BLaER1 (cell line): ENCODE measurements around the gene SLC8A1.

ENCODE experiments used
- H3K27ac ChIP-seq: shearing (Covaris generic); formaldehyde crosslinking; 2 replicates; pipeline ENCODE4 v1.8.1; 2022
- H3K27me3 ChIP-seq: shearing (Covaris generic); formaldehyde crosslinking; 2 replicates; pipeline ENCODE4 v1.8.1; 2022
- H3K36me3 ChIP-seq: shearing (Covaris generic); formaldehyde crosslinking; 2 replicates; pipeline ENCODE4 v1.8.1; 2022
- H3K4me1 ChIP-seq: shearing (Covaris generic); formaldehyde crosslinking; 2 replicates; pipeline ENCODE4 v1.8.1; 2022
- H3K4me2 ChIP-seq: shearing (Covaris generic); formaldehyde crosslinking; 2 replicates; pipeline ENCODE4 v1.8.1; 2022
- H3K4me3 ChIP-seq: shearing (Covaris generic); formaldehyde crosslinking; 2 replicates; pipeline ENCODE4 v1.8.1; 2022
- H3K9ac ChIP-seq: shearing (Covaris generic); formaldehyde crosslinking; 2 replicates; pipeline ENCODE4 v1.8.1; 2022
- H3K9me3 ChIP-seq: shearing (Covaris generic); formaldehyde crosslinking; 2 replicates; pipeline ENCODE4 v1.8.1; 2022
- H4K20me1 ChIP-seq: shearing (Covaris generic); formaldehyde crosslinking; 2 replicates; pipeline ENCODE4 v1.8.1; 2022
- Cebpa-rat ChIP-seq: shearing (Covaris generic); IDR thresholded peaks from 2 replicates; pipeline ENCODE4 v1.8.1; 2022

The SLC8A1 gene

DNA sequence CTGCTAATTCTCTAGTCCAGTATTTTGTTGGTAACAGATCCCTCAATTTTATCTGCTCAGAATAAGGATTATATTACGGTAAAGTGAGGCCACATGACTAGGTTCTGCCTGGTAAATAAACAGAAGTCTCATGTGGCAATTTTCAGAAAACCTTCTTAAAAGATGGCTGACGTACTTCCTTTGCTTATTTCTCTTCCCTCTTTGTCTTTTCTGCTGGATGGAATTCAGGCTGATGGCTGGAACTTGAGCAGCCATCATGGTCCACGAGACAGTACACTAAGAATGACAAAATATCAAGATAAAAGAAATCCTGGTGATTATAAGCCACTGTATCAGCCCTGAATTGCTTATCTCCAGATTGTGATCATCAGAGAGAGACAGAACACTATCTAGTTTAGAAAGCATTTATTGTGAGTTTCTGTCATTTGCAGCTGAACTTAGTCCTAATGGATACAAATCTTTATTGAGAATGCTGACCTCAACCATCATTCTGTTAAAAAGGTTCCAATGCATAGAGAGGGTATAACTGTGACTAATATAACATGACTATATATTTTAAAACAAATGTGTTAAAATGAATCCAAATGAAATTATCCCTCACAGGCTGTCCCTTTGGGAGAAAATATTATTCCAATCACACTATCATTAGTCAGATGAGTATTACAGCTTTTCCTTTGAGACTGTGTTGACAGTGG, 31.8 kb upstream of the SLC8A1 start:
- no peaks in the 10 kb centered on the region for H4K20me1 ChIP-seq
- H3K9ac ChIP-seq: no peak overlapping the region
- H3K4me3 ChIP-seq: no peak overlapping the region
- H3K36me3 ChIP-seq: no peaks in the 10 kb centered on the region
- no peaks in the 10 kb centered on the region for H3K27me3 ChIP-seq
- H3K27ac ChIP-seq: no peak overlapping the region
- H3K9me3 ChIP-seq: no peaks in the 10 kb centered on the region
- no peak for TF ChIP-seq Cebpa-rat
- H3K4me2 ChIP-seq: no peak overlapping the region
- H3K4me1 ChIP-seq: peaks cover 19% of the 10 kb centered on the region

DNA sequence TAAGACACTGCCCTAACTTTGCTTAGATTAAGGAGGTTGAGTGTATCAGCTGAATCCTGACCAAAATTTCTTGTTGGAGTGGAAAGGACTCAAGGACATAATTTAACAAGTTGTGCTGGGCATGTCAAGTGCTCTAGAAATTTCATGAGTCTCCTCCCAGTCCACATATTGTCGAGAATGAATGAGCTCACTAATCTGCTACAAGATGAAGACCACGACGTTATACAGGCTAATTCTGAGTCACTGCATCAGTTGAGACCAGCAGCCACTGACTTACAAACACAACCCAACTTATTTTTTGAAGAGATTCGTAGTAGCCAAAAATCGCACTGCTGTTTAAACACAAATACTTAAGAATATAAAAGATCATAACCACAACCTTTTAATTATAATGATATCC, 28.7 kb upstream of the SLC8A1 start:
- no peak overlapping the region for H3K4me2 ChIP-seq
- TF ChIP-seq Cebpa-rat: no peak

DNA sequence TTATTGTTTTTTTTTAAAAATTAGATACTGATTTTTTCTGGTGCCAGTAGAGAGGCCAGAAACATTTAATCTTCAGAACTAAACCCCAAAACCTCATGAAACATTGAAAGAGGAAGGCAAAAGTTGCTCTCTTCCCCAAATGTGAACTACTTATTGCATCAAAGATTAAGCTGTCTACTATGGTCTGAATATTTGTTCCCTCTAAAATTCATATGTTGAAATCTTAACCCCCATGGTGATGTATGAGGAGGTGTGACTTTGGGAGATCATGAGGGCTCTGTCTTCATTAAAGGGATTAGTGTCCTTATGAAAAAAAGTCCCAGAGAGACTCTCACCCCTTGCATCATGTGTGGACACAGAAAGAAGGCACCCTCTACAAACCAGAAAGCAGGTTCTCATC, 28.2 kb upstream of the SLC8A1 start:
- Histone ChIP-seq H3K36me3 (no peaks in the 10 kb centered on the region), H3K4me2 (no peak overlapping the region), H3K27ac (no peak overlapping the region), H3K9me3 (no peaks in the 10 kb centered on the region), H3K27me3 (no peaks in the 10 kb centered on the region), H3K4me3 (no peak overlapping the region), H3K9ac (no peak overlapping the region), H3K4me1 (no peaks in the 10 kb centered on the region), H4K20me1 (no peaks in the 10 kb centered on the region)
- no peak for TF ChIP-seq Cebpa-rat

More for the DNA sequence above, 28.7 kb upstream of the SLC8A1 start:
- Histone ChIP-seq H3K4me3 (no peak overlapping the region), H3K27ac (no peak overlapping the region), H3K9ac (no peak overlapping the region), H4K20me1 (no peaks in the 10 kb centered on the region), H3K9me3 (no peaks in the 10 kb centered on the region), H3K4me1 (no peaks in the 10 kb centered on the region), H3K27me3 (no peaks in the 10 kb centered on the region), H3K36me3 (no peaks in the 10 kb centered on the region)

DNA sequence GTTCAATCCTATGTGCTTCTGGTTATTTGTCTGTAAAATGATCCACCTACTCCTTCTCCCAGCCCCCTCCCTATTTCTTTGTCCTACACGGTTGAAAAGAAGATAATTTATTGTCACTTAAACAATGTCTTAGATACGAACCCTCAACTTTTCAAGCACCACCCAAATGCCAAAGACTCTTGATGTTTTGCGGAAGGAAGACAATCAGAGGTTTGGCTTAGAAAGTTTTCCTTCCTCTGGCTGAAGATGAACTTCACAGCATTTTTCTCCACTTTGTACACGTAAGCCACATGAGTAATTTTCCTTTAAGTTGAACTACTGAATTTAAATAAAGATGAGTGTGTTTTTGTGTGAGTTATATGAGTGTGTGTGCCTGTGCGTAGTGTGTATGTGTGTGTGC, 25.5 kb upstream of the SLC8A1 start:
- H3K27ac ChIP-seq: no peak overlapping the region
- H4K20me1 ChIP-seq: no peaks in the 10 kb centered on the region
- TF ChIP-seq Cebpa-rat: no peak
- H3K4me3 ChIP-seq: no peak overlapping the region
- H3K27me3 ChIP-seq: no peaks in the 10 kb centered on the region
- no peaks in the 10 kb centered on the region for H3K4me1 ChIP-seq
- H3K9ac ChIP-seq: no peak overlapping the region
- no peak overlapping the region for H3K4me2 ChIP-seq
- H3K9me3 ChIP-seq: no peaks in the 10 kb centered on the region
- no peaks in the 10 kb centered on the region for H3K36me3 ChIP-seq

DNA sequence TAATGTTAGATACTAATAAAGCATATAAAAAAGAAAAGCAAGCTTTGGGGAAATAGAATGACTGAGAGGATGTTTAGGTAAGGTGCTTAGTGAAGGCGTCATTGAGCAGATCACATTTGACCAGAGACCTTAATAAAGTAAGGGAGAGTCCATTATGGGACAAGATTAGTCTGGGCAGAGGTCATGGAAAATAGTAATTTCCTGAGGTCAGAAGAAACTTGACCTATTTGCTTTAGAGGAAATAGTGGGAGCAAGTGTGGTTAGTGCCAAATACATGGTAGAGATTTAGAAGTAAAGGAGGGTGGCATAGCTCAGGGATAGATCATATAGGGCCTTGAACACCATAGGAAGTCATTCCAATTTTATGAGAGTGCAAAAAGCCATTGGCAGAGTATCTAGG, 24.5 kb upstream of the SLC8A1 start:
- Histone ChIP-seq H3K4me2 (no peak overlapping the region), H3K36me3 (no peaks in the 10 kb centered on the region), H3K4me1 (no peaks in the 10 kb centered on the region), H3K9ac (no peak overlapping the region), H3K27me3 (no peaks in the 10 kb centered on the region), H4K20me1 (no peaks in the 10 kb centered on the region), H3K27ac (no peak overlapping the region), H3K4me3 (no peak overlapping the region), H3K9me3 (no peaks in the 10 kb centered on the region)
- TF ChIP-seq Cebpa-rat: no peak

DNA sequence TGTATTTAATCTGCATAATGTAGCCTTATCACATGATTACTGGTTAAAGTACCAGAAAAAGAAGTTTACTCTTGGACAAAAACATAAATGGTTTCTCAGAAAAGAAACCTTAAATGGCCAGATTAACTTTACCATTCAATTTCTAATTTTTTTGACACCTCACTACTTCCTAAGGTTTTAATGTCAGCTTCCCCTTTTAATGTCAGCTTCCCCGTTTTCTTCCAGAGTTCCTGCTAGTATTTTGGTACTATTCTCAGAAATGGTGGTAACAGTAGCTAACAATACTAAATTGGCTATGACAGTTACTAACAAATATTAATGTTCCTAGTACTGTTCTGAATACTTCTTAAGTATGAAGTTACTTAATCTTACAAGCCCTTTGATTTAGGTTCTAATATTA, 22.4 kb upstream of the SLC8A1 start:
- Histone ChIP-seq H3K27me3 (no peaks in the 10 kb centered on the region), H3K4me2 (no peak overlapping the region), H3K4me1 (no peaks in the 10 kb centered on the region), H3K4me3 (no peak overlapping the region), H3K27ac (no peak overlapping the region), H3K9me3 (no peaks in the 10 kb centered on the region), H4K20me1 (no peaks in the 10 kb centered on the region), H3K9ac (no peak overlapping the region), H3K36me3 (no peaks in the 10 kb centered on the region)
- TF ChIP-seq Cebpa-rat: no peak

DNA sequence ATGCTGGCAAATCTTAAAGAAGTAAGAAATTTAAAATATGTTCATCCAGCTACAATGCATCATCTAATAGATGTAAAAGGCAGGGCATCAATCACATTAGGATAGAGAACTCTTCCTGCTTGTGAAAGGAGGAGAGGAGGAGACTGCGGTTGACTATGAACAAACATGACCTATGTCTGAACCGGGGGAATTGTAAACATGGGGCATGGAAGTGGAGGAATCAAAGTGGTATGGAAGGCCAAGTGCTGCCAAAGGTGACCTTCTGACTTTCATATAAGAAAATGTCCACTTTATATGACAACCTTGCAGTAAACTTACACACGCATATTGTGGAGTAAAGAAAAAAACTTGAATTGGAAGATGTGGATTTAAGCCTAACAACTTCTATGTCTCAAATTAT, 20.0 kb upstream of the SLC8A1 start:
- H3K4me2 ChIP-seq: no peak overlapping the region
- TF ChIP-seq Cebpa-rat: no peak

DNA sequence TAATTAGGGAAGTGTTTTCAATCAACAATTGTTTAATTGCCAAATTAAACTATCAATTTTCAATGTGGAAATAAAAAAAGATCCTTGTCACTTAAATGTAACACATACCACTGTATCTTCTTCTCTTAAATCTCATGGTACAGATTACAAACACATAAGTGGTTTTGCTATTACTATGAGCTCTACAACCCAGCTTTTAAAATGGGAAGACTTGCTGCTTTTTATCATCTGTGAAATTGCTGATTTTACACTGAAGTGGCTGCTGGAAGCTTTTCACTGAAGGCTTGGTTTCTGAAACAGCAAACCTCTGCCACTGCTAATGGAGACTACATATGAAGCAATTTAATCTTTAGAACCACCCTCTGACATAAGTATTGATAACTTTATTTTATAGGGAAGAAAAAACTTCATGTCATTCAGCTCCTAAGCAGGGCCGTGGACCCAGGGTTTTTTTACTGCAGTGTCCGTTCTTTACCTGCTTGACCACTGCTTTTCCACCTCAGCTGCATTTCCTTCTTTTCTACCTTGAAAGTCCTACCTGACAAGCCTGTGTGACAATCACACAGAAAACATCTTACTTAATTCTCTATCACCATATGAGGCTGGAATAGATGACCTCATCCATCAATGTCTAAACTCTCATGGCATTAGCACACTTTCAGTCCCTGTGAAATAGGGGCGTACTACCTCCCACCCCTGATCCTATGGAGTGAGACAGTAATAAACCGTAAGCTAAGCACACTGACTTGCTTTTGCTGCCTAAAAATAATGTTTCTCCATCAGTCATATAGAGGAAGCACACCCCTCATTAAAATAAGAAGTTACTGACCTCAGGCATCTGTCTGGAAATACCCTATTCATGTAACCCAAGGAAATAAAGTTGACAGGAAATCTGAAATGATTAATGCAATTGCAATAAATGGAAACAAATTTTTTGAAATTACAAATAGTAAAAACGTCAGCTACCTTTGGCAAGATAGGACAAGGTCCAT, 19.2 kb upstream of the SLC8A1 start:
- H3K9me3 ChIP-seq: no peaks in the 10 kb centered on the region
- TF ChIP-seq Cebpa-rat: no peak
- H3K27me3 ChIP-seq: no peaks in the 10 kb centered on the region
- no peak overlapping the region for H3K9ac ChIP-seq
- no peaks in the 10 kb centered on the region for H3K36me3 ChIP-seq
- H3K4me2 ChIP-seq: no peak overlapping the region
- no peak overlapping the region for H3K27ac ChIP-seq
- H3K4me1 ChIP-seq: no peaks in the 10 kb centered on the region
- no peaks in the 10 kb centered on the region for H4K20me1 ChIP-seq
- no peak overlapping the region for H3K4me3 ChIP-seq

More for the DNA sequence above, 20.0 kb upstream of the SLC8A1 start:
- no peak overlapping the region for H3K9ac ChIP-seq
- no peaks in the 10 kb centered on the region for H3K9me3 ChIP-seq
- H3K36me3 ChIP-seq: no peaks in the 10 kb centered on the region
- H3K4me1 ChIP-seq: no peaks in the 10 kb centered on the region
- H3K27ac ChIP-seq: no peak overlapping the region
- no peak overlapping the region for H3K4me3 ChIP-seq
- H4K20me1 ChIP-seq: no peaks in the 10 kb centered on the region
- no peaks in the 10 kb centered on the region for H3K27me3 ChIP-seq

DNA sequence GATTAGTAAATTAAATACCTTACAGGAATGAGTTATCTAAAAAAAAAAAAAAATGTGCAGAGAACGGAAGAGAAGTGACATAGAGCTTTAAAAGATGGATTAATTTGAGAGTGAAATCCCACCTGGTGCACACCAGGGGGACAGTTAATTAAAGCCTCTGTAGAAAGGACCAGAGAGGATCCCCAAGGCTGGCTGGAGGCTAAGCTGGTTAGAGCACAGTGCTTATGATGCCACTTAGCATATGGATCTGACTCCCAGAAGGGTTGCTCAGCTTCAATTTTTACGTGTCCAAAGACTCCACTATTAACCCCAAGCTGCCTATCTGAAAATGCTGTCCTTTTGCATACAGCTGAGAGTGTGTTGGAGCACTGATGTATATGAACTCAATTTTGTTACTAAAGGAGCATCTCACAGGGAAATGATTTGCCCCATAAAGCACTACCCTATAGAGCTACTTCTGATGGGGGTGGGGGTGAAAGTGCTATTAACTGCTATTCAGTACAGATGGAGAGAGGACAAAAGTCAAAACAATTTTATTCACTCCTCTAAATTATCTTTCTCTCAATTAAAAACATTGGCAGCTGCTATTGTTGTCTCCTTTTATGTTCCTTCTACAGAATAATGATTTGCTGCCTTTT, 15.2 kb upstream of the SLC8A1 start:
- TF ChIP-seq Cebpa-rat: no peak
- Histone ChIP-seq H3K27ac (no peak overlapping the region), H3K9me3 (no peaks in the 10 kb centered on the region), H3K4me1 (no peaks in the 10 kb centered on the region), H3K4me2 (no peak overlapping the region), H3K4me3 (no peak overlapping the region), H3K27me3 (no peaks in the 10 kb centered on the region), H4K20me1 (no peaks in the 10 kb centered on the region), H3K9ac (no peak overlapping the region), H3K36me3 (no peaks in the 10 kb centered on the region)
